NT2/D1 (cell line): ENCODE results near the gene GSK3B.

Source experiments
- YY1 ChIP-seq: IDR thresholded peaks from 2 replicates; pipeline ENCODE4 v1.6.1; 2011; ENCODE audit not compliant: insufficient read length, insufficient read depth
- ZNF274 ChIP-seq: IDR thresholded peaks from 2 replicates; pipeline ENCODE4 v1.6.1; 2011; ENCODE audit warnings: mild to moderate bottlenecking, low read depth, low read length

- no peak for TF ChIP-seq YY1
- TF ChIP-seq ZNF274 = no peak
These were observed 27.2 kb downstream of the GSK3B start for GRCh38 chr3:120067083-120067482.
